ENCODE measurements around the gene LRRTM2.

Gene LRRTM2

DNA sequence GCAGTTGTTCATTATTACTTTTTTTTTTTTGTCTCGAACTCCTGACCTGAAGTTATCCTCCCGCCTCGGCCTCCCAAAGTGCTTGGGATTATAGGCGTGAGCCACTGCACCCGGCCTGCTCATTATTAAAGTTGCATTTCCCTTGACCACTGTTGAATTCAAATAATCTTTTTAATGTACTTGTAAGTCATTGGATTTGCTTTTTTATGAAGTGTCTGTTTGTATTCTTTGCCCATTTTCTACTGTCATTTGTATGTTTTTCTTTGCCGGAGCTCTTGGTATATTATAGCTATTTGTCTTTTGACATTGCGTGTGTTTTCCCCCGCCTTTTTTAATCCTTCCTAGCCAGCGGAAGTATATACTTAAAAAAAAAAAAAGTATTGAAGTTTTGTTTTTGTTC, 22.0 kb downstream of the LRRTM2 start:
- TF ChIP-seq TAF1 (IDR thresholded peaks at IDR 0.05; ENCODE audit: low read depth) (no peak), YY1 (IDR thresholded peaks at IDR 0.05; ENCODE audit: low read depth) (no peak), EP300 (IDR thresholded peaks at IDR 0.05; ENCODE audit: borderline replicate concordance) (no peak), RAD21 (IDR thresholded peaks at IDR 0.05; ENCODE audit: low read depth) (no peak), TCF12 (IDR thresholded peaks at IDR 0.05; ENCODE audit: low read depth) (no peak), ZBTB7A (IDR thresholded peaks at IDR 0.05; ENCODE audit: low read depth) (no peak), CEBPB (IDR thresholded peaks at IDR 0.05) (no peak), FOXM1 (IDR thresholded peaks at IDR 0.05; ENCODE audit: borderline replicate concordance, low read depth) (no peak), EGR1 (IDR thresholded peaks at IDR 0.05) (no peak), CREB1 (IDR thresholded peaks at IDR 0.05; ENCODE audit: low read depth) (no peak), NFIC (IDR thresholded peaks at IDR 0.05) (no peak)
- TF ChIP-seq, protein P1, sequence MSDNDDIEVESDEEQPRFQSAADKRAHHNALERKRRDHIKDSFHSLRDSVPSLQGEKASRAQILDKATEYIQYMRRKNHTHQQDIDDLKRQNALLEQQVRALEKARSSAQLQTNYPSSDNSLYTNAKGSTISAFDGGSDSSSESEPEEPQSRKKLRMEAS (IDR thresholded peaks at IDR 0.05) = no peak

DNA sequence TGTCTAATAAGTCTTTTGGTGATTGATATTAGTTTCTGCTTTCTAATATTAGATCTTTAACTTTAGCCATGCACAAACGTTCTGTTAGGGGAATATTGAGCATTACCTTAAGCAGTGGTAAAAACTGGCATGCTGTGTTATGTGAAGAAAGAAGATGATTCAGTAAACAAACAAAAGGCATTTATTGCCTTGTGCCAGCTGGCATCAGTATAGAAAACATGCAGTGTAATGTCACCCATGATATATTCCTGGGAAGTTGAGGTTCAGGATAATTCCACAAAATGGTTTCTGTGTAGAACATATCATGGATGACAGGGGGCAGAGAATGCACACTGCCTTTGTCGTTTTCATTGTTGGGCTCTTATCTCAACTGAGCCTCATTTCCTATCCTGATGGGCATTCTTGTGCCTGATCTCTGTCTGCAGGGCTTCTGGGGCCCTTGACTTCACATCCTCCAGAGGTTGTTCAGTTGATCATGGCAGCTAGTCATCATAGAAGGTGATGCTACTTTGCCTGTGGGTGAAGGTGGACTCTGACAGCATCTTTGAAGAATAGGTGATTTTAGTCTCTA, 24.2 kb downstream of the LRRTM2 start:
- TF ChIP-seq, protein P2, sequence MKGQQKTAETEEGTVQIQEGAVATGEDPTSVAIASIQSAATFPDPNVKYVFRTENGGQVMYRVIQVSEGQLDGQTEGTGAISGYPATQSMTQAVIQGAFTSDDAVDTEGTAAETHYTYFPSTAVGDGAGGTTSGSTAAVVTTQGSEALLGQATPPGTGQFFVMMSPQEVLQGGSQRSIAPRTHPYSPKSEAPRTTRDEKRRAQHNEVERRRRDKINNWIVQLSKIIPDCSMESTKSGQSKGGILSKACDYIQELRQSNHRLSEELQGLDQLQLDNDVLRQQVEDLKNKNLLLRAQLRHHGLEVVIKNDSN (IDR thresholded peaks at IDR 0.05) = no peak

DNA sequence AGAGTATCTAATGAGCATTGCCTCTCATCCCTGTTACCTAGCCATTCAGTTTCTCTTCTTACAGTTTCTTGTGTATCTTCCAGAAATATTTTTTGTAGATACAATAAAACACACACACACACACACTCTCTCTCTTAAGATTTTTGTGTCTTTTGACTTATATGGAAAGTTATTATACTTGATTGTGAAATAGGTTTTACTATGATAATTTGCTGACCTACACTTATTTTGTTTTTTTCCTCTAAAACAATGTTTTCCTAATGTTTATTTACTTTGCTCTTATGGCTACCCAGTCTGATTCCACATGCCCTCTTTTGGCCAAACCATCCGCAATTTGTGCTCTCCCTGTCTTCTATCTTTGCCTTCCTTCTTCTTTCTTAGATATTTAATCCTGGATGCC, 25.3 kb downstream of the LRRTM2 start:
- TF ChIP-seq EP300 (IDR thresholded peaks at IDR 0.05; ENCODE audit: borderline replicate concordance) (no peak), TAF1 (IDR thresholded peaks at IDR 0.05; ENCODE audit: low read depth) (no peak), FOXM1 (IDR thresholded peaks at IDR 0.05; ENCODE audit: borderline replicate concordance, low read depth) (no peak), CREB1 (IDR thresholded peaks at IDR 0.05; ENCODE audit: low read depth) (no peak), RAD21 (IDR thresholded peaks at IDR 0.05; ENCODE audit: low read depth) (no peak), ZBTB7A (IDR thresholded peaks at IDR 0.05; ENCODE audit: low read depth) (no peak), TCF12 (IDR thresholded peaks at IDR 0.05; ENCODE audit: low read depth) (no peak), EGR1 (IDR thresholded peaks at IDR 0.05) (no peak), CEBPB (IDR thresholded peaks at IDR 0.05) (no peak)
- TF ChIP-seq, protein P3, sequence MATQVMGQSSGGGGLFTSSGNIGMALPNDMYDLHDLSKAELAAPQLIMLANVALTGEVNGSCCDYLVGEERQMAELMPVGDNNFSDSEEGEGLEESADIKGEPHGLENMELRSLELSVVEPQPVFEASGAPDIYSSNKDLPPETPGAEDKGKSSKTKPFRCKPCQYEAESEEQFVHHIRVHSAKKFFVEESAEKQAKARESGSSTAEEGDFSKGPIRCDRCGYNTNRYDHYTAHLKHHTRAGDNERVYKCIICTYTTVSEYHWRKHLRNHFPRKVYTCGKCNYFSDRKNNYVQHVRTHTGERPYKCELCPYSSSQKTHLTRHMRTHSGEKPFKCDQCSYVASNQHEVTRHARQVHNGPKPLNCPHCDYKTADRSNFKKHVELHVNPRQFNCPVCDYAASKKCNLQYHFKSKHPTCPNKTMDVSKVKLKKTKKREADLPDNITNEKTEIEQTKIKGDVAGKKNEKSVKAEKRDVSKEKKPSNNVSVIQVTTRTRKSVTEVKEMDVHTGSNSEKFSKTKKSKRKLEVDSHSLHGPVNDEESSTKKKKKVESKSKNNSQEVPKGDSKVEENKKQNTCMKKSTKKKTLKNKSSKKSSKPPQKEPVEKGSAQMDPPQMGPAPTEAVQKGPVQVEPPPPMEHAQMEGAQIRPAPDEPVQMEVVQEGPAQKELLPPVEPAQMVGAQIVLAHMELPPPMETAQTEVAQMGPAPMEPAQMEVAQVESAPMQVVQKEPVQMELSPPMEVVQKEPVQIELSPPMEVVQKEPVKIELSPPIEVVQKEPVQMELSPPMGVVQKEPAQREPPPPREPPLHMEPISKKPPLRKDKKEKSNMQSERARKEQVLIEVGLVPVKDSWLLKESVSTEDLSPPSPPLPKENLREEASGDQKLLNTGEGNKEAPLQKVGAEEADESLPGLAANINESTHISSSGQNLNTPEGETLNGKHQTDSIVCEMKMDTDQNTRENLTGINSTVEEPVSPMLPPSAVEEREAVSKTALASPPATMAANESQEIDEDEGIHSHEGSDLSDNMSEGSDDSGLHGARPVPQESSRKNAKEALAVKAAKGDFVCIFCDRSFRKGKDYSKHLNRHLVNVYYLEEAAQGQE (IDR thresholded peaks at IDR 0.05; ENCODE audit: low read depth) = no peak
- TF ChIP-seq, protein P2 (IDR thresholded peaks at IDR 0.05) = no peak

DNA sequence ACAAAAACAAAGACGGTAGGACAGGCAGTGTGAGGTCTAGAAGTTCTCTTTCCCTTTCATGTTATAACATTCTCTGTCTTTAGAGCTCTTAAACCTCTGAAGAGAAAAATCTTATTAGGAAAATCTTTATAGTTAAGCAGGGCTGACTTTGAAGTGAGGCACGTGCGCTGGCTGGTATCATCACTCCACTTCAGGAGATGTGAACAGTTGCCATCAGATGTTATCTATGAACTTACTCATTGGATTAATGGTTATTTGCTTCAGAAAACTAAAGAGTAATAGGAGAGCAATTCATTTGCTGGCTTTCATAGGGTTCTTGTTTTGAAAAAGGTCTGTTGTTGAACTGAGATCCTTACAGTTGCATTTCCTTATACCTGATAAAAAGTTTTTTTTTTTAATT, 25.7 kb downstream of the LRRTM2 start:
- TF ChIP-seq, protein P3 (IDR thresholded peaks at IDR 0.05; ENCODE audit: low read depth) = no peak
- TF ChIP-seq EP300 (IDR thresholded peaks at IDR 0.05; ENCODE audit: borderline replicate concordance) = no peak
- TF ChIP-seq TCF12 (IDR thresholded peaks at IDR 0.05; ENCODE audit: low read depth) = no peak
- no peak for TF ChIP-seq FOXM1 (IDR thresholded peaks at IDR 0.05; ENCODE audit: borderline replicate concordance, low read depth)
- TF ChIP-seq, protein P1 (IDR thresholded peaks at IDR 0.05) = no peak
- TF ChIP-seq RAD21 (IDR thresholded peaks at IDR 0.05; ENCODE audit: low read depth) = no peak
- TF ChIP-seq YY1 (IDR thresholded peaks at IDR 0.05; ENCODE audit: low read depth) = no peak
- TF ChIP-seq NFIC (IDR thresholded peaks at IDR 0.05) = no peak
- no peak for TF ChIP-seq ZBTB7A (IDR thresholded peaks at IDR 0.05; ENCODE audit: low read depth)
- TF ChIP-seq CREB1 (IDR thresholded peaks at IDR 0.05; ENCODE audit: low read depth) = no peak
- TF ChIP-seq, protein P2 (IDR thresholded peaks at IDR 0.05) = no peak

DNA sequence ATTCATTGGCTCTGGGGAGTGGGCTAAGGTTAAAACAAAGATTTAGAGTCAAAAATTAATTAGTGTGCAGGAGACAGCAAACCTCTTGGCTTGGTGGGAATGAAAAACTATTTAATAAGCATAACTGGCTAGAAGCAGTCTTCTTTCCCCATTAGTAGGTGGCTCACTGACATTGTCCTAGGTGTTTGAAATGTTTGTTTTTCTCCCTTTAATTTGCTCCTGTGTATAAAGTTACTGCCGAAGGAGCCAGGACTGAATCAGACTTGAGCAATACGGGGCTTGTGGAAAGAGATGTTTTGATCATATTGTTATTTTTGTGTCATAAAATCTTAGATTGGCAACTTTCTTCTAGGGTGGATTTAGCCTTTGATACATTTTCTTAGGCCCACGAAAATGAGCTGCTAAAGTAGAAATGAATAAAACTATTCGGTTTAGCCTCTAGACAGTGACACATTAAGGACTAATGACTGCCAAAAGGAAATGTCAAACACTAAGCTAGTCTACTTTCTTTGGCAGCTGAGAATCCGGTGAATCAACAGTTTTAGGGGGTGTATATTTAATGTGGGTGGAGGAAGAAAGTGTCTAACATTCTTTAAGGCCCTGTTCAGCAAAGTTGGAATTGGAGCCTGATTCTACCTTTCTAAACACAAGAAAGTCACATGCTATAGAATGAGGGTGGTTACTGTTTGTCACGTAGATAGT, 30.2 kb downstream of the LRRTM2 start:
- TF ChIP-seq, protein P2 (IDR thresholded peaks at IDR 0.05) = no peak
- TF ChIP-seq, protein P1 (IDR thresholded peaks at IDR 0.05) = no peak
- TF ChIP-seq CREB1 (IDR thresholded peaks at IDR 0.05; ENCODE audit: low read depth) (no peak), TAF1 (IDR thresholded peaks at IDR 0.05; ENCODE audit: low read depth) (no peak), NFIC (IDR thresholded peaks at IDR 0.05) (no peak), CEBPB (IDR thresholded peaks at IDR 0.05) (no peak), ZBTB7A (IDR thresholded peaks at IDR 0.05; ENCODE audit: low read depth) (no peak), RAD21 (IDR thresholded peaks at IDR 0.05; ENCODE audit: low read depth) (no peak), YY1 (IDR thresholded peaks at IDR 0.05; ENCODE audit: low read depth) (no peak), EGR1 (IDR thresholded peaks at IDR 0.05) (no peak), EP300 (IDR thresholded peaks at IDR 0.05; ENCODE audit: borderline replicate concordance) (no peak)
- TF ChIP-seq, protein P3 (IDR thresholded peaks at IDR 0.05; ENCODE audit: low read depth) = no peak

Data from Ishikawa (cell line).